ENCODE results near the gene ELAPOR1. TPM values are rescaled to one million over a fixed set of nuclear protein-coding genes. Genes with fewer than 3 reads are reported as not detected.
A peak's percentile ranks its signal among the peaks of the same experiment; 100 is the strongest.

ELAPOR1 gene
- total and polyA plus RNA-seq, 11 donors = 0.04 to 0.83 (median 0.23) TPM; not detected in 2

DNA sequence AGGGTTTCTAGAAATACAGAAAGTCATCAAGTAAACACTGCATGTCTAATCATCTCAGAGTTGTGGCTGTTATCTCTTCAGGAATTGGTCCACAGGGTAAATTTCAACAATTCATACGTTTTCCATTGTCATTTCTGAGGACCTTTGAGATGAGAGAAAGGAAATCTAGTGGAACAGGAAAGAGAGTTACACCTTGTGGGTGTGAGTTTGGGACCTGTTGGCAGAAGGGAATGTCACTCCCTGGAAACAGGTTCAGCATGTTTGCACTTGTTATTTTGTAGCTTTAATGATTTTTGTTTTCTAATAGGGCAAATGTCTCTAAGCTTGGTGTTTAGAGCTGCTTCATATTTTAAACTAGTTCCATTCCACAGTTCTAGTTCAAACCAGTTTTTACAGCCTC lies 17.8 kb upstream of the ELAPOR1 start:
- ATAC-seq = no peak
- Histone ChIP-seq H3K36me3 (peaks cover 0 to 48% (median 40%) of the 10 kb centered on the region in 9 donors), H3K9me3 (no peaks in the 10 kb centered on the region), H3K4me3 (no peak overlapping the region), H3K27me3 (no peaks in the 10 kb centered on the region), H3K27ac (peak overlapping the region in 2 of 12 donors; percentile 11 to 59), H3K4me1 (peaks cover 0 to 58% (median 34%) of the 10 kb centered on the region in 12 donors)
- 47 to 60% (median 54%) methylated on average over 1 of the region's 1 CpG for WGBS, 4 donors
- intact Hi-C loops (cut with DNase I) = no loop called here
- DNase-seq = no peak
- TF ChIP-seq, protein P1, sequence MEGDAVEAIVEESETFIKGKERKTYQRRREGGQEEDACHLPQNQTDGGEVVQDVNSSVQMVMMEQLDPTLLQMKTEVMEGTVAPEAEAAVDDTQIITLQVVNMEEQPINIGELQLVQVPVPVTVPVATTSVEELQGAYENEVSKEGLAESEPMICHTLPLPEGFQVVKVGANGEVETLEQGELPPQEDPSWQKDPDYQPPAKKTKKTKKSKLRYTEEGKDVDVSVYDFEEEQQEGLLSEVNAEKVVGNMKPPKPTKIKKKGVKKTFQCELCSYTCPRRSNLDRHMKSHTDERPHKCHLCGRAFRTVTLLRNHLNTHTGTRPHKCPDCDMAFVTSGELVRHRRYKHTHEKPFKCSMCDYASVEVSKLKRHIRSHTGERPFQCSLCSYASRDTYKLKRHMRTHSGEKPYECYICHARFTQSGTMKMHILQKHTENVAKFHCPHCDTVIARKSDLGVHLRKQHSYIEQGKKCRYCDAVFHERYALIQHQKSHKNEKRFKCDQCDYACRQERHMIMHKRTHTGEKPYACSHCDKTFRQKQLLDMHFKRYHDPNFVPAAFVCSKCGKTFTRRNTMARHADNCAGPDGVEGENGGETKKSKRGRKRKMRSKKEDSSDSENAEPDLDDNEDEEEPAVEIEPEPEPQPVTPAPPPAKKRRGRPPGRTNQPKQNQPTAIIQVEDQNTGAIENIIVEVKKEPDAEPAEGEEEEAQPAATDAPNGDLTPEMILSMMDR (IDR thresholded peaks at IDR 0.05) = no peak
- TF ChIP-seq POLR2A (IDR thresholded peaks at IDR 0.05) = no peak

DNA sequence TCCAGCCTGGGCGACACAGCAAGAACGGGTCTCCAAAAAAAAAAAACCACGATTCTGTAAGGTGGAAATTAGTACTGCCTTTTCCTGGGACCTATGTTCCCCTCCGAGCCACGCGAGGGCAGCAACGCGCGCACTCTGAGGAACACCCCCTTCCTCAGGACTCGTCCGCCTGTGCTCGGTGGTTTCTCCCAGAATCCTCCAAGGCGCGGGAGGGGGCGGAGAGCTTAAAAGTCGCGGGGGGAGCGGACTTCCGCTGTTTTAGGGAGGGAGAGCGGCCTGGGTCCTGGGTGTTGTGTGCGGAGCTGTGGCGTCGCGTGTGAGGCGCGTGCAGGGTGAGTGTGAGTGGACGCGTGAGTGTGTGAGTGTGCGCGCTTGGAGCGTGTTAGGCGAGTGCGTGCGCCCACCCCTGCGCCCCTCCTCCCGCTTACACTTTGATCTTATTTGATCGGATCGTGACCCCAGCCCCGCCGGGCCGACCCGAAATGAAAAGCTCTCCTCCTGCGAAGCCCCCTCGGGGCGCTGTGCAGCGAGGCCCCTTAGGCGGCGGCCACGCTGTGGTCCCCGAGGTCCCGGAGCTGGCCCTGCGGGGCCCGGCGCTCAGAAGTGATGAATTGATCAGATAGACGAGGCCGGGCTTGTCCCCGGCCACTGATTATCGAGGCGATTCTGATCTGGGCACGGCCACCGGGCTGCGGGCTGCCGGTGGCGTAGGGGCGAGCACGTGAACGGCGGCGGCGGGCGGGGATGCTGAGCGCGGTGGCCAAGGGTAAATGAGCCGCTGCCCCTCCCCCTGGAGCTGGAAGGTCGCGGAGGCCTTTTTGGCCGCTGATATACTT lies 13.8 kb upstream of the ELAPOR1 start:
- peak; percentile 67 to 95 for TF ChIP-seq POLR2A (IDR thresholded peaks at IDR 0.05)
- TF ChIP-seq, protein P1 (IDR thresholded peaks at IDR 0.05) = peak; percentile 73 to 98 (median 87)
- Histone ChIP-seq H3K4me1 (peaks cover 0 to 32% (median 20%) of the 10 kb centered on the region in 12 donors), H3K36me3 (peaks cover 0 to 23% (median 17%) of the 10 kb centered on the region in 9 donors), H3K27ac (peak overlapping the region; percentile 92 to 100 (median 98)), H3K9me3 (no peaks in the 10 kb centered on the region), H3K4me3 (peak overlapping the region; percentile 70 to 100 (median 94)), H3K27me3 (no peaks in the 10 kb centered on the region)
- DNase-seq (peak; percentile 97 to 98 (median 98)), ATAC-seq (peak; percentile 97 to 99 (median 97))
- WGBS, 4 donors = 0 to 1% (median 0%) methylated on average over 48 to 77 of the region's 77 CpGs
- intact Hi-C loops (cut with DNase I) = loop anchor here in 4 of 10 donors (1.0 to 5.0 kb wide), 5 partner anchors 20 to 59 kb away; partner anchors contain the start of genes TAF13 (in 1 of the 4) and WDR47 (in 1 of the 4)

DNA sequence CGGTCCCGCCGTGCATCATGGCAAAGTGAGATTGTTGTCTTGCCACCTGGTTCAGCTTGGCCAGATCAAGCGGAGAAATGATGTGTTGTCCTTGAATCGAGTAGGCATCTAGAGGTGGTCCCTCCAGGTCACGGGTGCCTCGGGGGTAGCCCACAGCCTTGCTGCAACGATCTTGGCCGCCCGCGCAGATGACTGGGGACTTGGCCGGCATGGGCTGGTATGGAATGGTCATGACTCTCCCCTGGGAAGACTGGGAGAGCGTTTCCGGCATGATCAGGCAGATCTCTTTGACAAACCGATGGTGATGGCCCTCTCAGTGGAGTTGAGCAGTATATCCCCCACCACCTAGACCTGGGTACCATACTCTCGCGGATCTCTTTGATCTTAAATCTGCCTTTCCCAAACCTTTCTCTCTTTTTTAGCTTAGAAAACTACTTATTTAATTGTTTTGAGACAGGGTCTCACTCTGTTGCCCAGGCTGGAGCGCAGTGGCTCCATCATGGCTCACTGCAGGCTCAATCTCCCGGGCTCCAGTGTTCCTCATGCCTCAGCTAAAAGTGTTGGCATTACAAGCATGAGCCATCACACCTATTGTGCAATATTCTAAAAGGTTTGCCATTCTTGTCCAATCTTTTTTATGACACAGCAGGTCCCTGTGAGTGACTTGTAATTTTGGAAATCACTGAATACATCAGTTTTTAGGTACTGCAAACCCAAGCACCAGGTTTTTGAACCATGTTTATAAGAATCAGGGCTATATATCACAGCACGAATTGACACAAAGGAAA lies 9.4 kb upstream of the ELAPOR1 start:
- H3K27me3 ChIP-seq = no peaks in the 10 kb centered on the region
- H3K27ac ChIP-seq = no peak overlapping the region
- H3K4me1 ChIP-seq = peaks cover 0 to 12% (median 5%) of the 10 kb centered on the region in 12 donors
- H3K4me3 ChIP-seq = no peak overlapping the region
- TF ChIP-seq, protein P1 (IDR thresholded peaks at IDR 0.05) = no peak
- no peak for TF ChIP-seq POLR2A (IDR thresholded peaks at IDR 0.05)
- 87 to 89% (median 89%) methylated on average over 16 to 20 of the region's 20 CpGs for WGBS, 4 donors
- no peaks in the 10 kb centered on the region for H3K36me3 ChIP-seq
- no peaks in the 10 kb centered on the region for H3K9me3 ChIP-seq
- ATAC-seq (no peak), DNase-seq (no peak)
- intact Hi-C loops (cut with DNase I) = loop anchor here in 1 of 10 donors (5.0 kb wide), 1 partner anchor 62 kb away; the partner anchor contains the start of gene WDR47

DNA sequence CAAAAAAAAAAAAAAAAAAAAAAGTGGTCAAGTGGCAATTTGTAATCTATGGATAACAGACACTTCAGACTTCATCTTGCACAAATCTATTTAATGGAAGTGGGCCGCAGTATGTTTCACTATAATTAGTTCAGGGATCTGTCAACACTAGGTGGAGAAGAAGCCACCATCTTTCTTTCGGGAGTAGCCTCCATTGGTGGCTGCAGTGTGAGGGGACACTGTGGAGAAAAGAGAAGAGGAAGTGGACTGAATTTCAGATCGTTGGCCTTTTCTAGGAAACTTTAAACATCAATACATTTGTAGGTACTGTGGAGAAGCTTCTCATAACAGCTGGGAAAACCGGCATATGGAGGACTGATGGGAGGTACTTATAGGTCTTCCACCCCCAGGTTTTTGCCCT lies 8.0 kb upstream of the ELAPOR1 start:
- ATAC-seq = no peak
- intact Hi-C loops (cut with DNase I) = no loop called here

More for the DNA sequence above, 8.0 kb upstream of the ELAPOR1 start:
- no peaks in the 10 kb centered on the region for H3K9me3 ChIP-seq
- H3K27ac ChIP-seq = no peak overlapping the region
- no peaks in the 10 kb centered on the region for H3K36me3 ChIP-seq
- no peak for DNase-seq
- peaks cover 0 to 9% (median 5%) of the 10 kb centered on the region in 12 donors for H3K4me1 ChIP-seq
- H3K27me3 ChIP-seq = no peaks in the 10 kb centered on the region
- no peak for TF ChIP-seq POLR2A (IDR thresholded peaks at IDR 0.05)
- TF ChIP-seq, protein P1 (IDR thresholded peaks at IDR 0.05) = no peak
- WGBS, 4 donors = 71 to 82% (median 77%) methylated on average over 4 of the region's 4 CpGs
- H3K4me3 ChIP-seq = no peak overlapping the region
